ENCODE results near the gene UGT2B10.
"Not testable (repeated sequence)": the region's sequence is repeated elsewhere in the genome, so short reads cannot be mapped to it uniquely, and the experiment has no call there.

Gene UGT2B10

GRCh38 chr4:68810919-68811318, 4.9 kb upstream of the UGT2B10 start:
- Histone ChIP-seq H4K20me1 (ENCODE audit: insufficient read depth, low read length) (no peaks in the 10 kb centered on the region), H3K27me3 (ENCODE audit: insufficient read depth, low read length, poor library complexity) (no peaks in the 10 kb centered on the region), H3K9ac (ENCODE audit: low read depth, low read length) (no peak overlapping the region), H3K9me3 (ENCODE audit: insufficient read depth, low read length, severe bottlenecking) (no peaks in the 10 kb centered on the region), H3K4me2 (ENCODE audit: insufficient read depth, low read length) (no peak overlapping the region), H2AFZ (ENCODE audit: low read depth, low read length) (no peak overlapping the region), H3K4me1 (ENCODE audit: insufficient read depth, low read length) (no peaks in the 10 kb centered on the region), H3K36me3 (ENCODE audit: insufficient read depth, low read length) (no peaks in the 10 kb centered on the region), H3K79me2 (ENCODE audit: insufficient read depth, low read length) (no peaks in the 10 kb centered on the region), H3K4me3 (ENCODE audit: low read depth in 1 of 2, low read length in 2 of 2) (no peak overlapping the region), H3K27ac (ENCODE audit: low read length) (no peak overlapping the region)
- no peak for TF ChIP-seq EZH2 (IDR thresholded peaks at IDR 0.05; ENCODE audit: borderline replicate concordance, low read depth, low read length, severe bottlenecking)
- TF ChIP-seq, protein P1, sequence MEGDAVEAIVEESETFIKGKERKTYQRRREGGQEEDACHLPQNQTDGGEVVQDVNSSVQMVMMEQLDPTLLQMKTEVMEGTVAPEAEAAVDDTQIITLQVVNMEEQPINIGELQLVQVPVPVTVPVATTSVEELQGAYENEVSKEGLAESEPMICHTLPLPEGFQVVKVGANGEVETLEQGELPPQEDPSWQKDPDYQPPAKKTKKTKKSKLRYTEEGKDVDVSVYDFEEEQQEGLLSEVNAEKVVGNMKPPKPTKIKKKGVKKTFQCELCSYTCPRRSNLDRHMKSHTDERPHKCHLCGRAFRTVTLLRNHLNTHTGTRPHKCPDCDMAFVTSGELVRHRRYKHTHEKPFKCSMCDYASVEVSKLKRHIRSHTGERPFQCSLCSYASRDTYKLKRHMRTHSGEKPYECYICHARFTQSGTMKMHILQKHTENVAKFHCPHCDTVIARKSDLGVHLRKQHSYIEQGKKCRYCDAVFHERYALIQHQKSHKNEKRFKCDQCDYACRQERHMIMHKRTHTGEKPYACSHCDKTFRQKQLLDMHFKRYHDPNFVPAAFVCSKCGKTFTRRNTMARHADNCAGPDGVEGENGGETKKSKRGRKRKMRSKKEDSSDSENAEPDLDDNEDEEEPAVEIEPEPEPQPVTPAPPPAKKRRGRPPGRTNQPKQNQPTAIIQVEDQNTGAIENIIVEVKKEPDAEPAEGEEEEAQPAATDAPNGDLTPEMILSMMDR (IDR thresholded peaks at IDR 0.05; ENCODE audit: borderline replicate concordance, extremely low read depth, low read length, poor library complexity, severe bottlenecking): no peak
- ATAC-seq (ENCODE audit: insufficient read depth, low read depth) (no peak), DNase-seq (no peak)

GRCh38 chr4:68816410-68817265, 844 bp downstream of the UGT2B10 start:
- not testable (repeated sequence) for H3K4me1 ChIP-seq (ENCODE audit: insufficient read depth, low read length); H3K4me2 ChIP-seq (ENCODE audit: insufficient read depth, low read length); H3K4me3 ChIP-seq (ENCODE audit: low read depth in 1 of 2, low read length in 2 of 2)

GRCh38 chr4:68817386-68817785, 1.6 kb downstream of the UGT2B10 start:
- no peaks in the 10 kb centered on the region for H3K79me2 ChIP-seq (ENCODE audit: insufficient read depth, low read length)
- no peaks in the 10 kb centered on the region for H3K36me3 ChIP-seq (ENCODE audit: insufficient read depth, low read length)
- no peaks in the 10 kb centered on the region for H3K9me3 ChIP-seq (ENCODE audit: insufficient read depth, low read length, severe bottlenecking)
- no peak for DNase-seq
- no peaks in the 10 kb centered on the region for H3K4me1 ChIP-seq (ENCODE audit: insufficient read depth, low read length)
- no peaks in the 10 kb centered on the region for H3K27me3 ChIP-seq (ENCODE audit: insufficient read depth, low read length, poor library complexity)
- no peak overlapping the region for H2AFZ ChIP-seq (ENCODE audit: low read depth, low read length)
- no peak overlapping the region for H3K4me3 ChIP-seq (ENCODE audit: low read depth in 1 of 2, low read length in 2 of 2)
- H3K27ac ChIP-seq (ENCODE audit: low read length): no peak overlapping the region
- no peaks in the 10 kb centered on the region for H4K20me1 ChIP-seq (ENCODE audit: insufficient read depth, low read length)
- H3K4me2 ChIP-seq (ENCODE audit: insufficient read depth, low read length): no peak overlapping the region
- ATAC-seq (ENCODE audit: insufficient read depth, low read depth): no peak
- TF ChIP-seq, protein P1 (IDR thresholded peaks at IDR 0.05; ENCODE audit: borderline replicate concordance, extremely low read depth, low read length, poor library complexity, severe bottlenecking): no peak
- no peak for TF ChIP-seq EZH2 (IDR thresholded peaks at IDR 0.05; ENCODE audit: borderline replicate concordance, low read depth, low read length, severe bottlenecking)
- H3K9ac ChIP-seq (ENCODE audit: low read depth, low read length): no peak overlapping the region

More at GRCh38 chr4:68816410-68817265, 844 bp downstream of the UGT2B10 start:
- not testable (repeated sequence) for H3K9ac ChIP-seq (ENCODE audit: low read depth, low read length); ATAC-seq (ENCODE audit: insufficient read depth, low read depth); H3K27ac ChIP-seq (ENCODE audit: low read length); DNase-seq; H3K27me3 ChIP-seq (ENCODE audit: insufficient read depth, low read length, poor library complexity); H4K20me1 ChIP-seq (ENCODE audit: insufficient read depth, low read length); H3K9me3 ChIP-seq (ENCODE audit: insufficient read depth, low read length, severe bottlenecking); H3K79me2 ChIP-seq (ENCODE audit: insufficient read depth, low read length); H3K36me3 ChIP-seq (ENCODE audit: insufficient read depth, low read length); H2AFZ ChIP-seq (ENCODE audit: low read depth, low read length)

DNA sequence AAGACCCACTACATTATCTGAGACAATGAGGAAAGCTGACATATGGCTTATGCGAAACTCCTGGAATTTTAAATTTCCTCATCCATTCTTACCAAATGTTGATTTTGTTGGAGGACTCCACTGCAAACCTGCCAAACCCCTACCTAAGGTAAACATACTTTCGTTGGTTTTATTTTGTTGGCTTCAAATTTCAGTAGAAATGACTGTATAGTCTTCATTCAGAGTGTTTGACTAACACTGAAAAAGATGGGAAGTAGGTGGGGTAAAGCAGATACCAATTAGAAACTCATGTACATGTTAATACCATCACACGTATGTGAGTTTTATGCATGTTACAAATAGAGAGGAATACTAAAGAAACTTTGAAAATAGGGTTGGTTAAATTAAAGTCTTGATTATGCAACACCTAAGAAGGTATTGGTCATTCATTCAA, 2.3 kb downstream of the UGT2B10 start:
- not testable (repeated sequence) for H3K9me3 ChIP-seq (ENCODE audit: insufficient read depth, low read length, severe bottlenecking); ATAC-seq (ENCODE audit: insufficient read depth, low read depth); H3K79me2 ChIP-seq (ENCODE audit: insufficient read depth, low read length); H3K27ac ChIP-seq (ENCODE audit: low read length); H3K9ac ChIP-seq (ENCODE audit: low read depth, low read length); H3K4me2 ChIP-seq (ENCODE audit: insufficient read depth, low read length); H4K20me1 ChIP-seq (ENCODE audit: insufficient read depth, low read length); DNase-seq; H2AFZ ChIP-seq (ENCODE audit: low read depth, low read length); H3K4me3 ChIP-seq (ENCODE audit: low read depth in 1 of 2, low read length in 2 of 2); H3K4me1 ChIP-seq (ENCODE audit: insufficient read depth, low read length); H3K36me3 ChIP-seq (ENCODE audit: insufficient read depth, low read length); H3K27me3 ChIP-seq (ENCODE audit: insufficient read depth, low read length, poor library complexity)

Data from DND-41 (cell line).